Kidney (tissue), 14 donors: ENCODE data around the gene C1QTNF1. TPM values are rescaled to one million over a fixed set of nuclear protein-coding genes. Genes with fewer than 3 reads are reported as not detected.
A peak's percentile ranks its signal among the peaks of the same experiment; 100 is the strongest.

Source experiments
- DNase-seq, 5 donors: peaks; one replicate each; pipeline ENCODE4 v3.0.0-alpha.2; 2013 to 2020
- FAIRE-seq: peaks from 2 replicates; lab custom pipeline; 2012; peaks lifted over from hg19 to GRCh38; lab: Jason Lieb, UNC
- H3K27ac ChIP-seq, 2 donors: one replicate each; pipeline ENCODE4 v1.7.0; 2013; ENCODE audit warnings: low read depth in 2 of 2, low read length in 2 of 2, inconsistent platforms in 1 of 2
- H3K27me3 ChIP-seq: one replicate; pipeline ENCODE4 v1.7.1; 2013; ENCODE audit warnings: low read length, inconsistent platforms; ENCODE audit not compliant: control insufficient read depth, insufficient read depth
- H3K36me3 ChIP-seq, 3 donors: one replicate each; pipeline versions ENCODE4 v1.7.0 to v1.7.1; 2013; ENCODE audit warnings: low read length in 3 of 3, control low read depth in 1 of 3, inconsistent platforms in 1 of 3; ENCODE audit not compliant: insufficient read depth in 3 of 3, control insufficient read depth in 2 of 3
- H3K4me1 ChIP-seq, 3 donors: one replicate each; pipeline versions ENCODE4 v1.7.0 to v1.7.1; 2013; ENCODE audit warnings: low read length in 3 of 3, inconsistent platforms in 1 of 3, low read depth in 1 of 3; ENCODE audit not compliant: control insufficient read depth in 2 of 3, insufficient read depth in 2 of 3
- H3K4me3 ChIP-seq, 3 donors: one replicate each; pipeline versions ENCODE4 v1.7.0 to v1.8.1; 2013; ENCODE audit warnings: low read length in 3 of 3, control low read depth in 1 of 3, inconsistent platforms in 1 of 3
- H3K9ac ChIP-seq, 3 donors: one replicate each; pipeline versions ENCODE4 v1.7.0 to v1.7.1; 2013; ENCODE audit warnings: low read length in 3 of 3, control low read depth in 1 of 3, inconsistent platforms in 1 of 3
- H3K9me3 ChIP-seq, 3 donors: one replicate each; pipeline versions ENCODE4 v1.7.0 to v1.7.1; 2013; ENCODE audit warnings: low read length in 3 of 3, control low read depth in 1 of 3, inconsistent platforms in 1 of 3; ENCODE audit not compliant: control insufficient read depth in 2 of 3, insufficient read depth in 1 of 3
- CTCF ChIP-seq: IDR thresholded peaks from 3 replicates; pipeline ENCODE4 v1.5.1; 2012; ENCODE audit warnings: mild to moderate bottlenecking, moderate library complexity, borderline replicate concordance; ENCODE audit not compliant: insufficient read depth; ENCODE audit errors: extremely low read depth
- intact Hi-C: fragments of 100-400 bp; cut with DNase I; formaldehyde crosslinking; loops from one replicate; pipeline ENCODE4 v1.11.1; 2022
- polyA plus RNA-seq: library from polyadenylated mRNA; stranded (reverse); fragments of 350-450 nt; fragmentation: Illumina TruSeq; extraction: RNeasy Lipid Tissue Mini Kit (QIAGEN cat#74804); gene quantifications from one replicate; pipeline ENCODE4 v1.2.3, GENCODE V29; 2014; ENCODE audit warnings: low read depth, low replicate concordance; ENCODE audit not compliant: insufficient read depth
- total RNA-seq: library from RNA; stranded (reverse); fragmentation: NEBNext Ultra II Directional; extraction: Animal tissue kit (Norgen Biotek cat#: 25700); gene quantifications from one replicate; pipeline ENCODE4 v1.2.1, GENCODE V29; 2021
- donor health status: control.
- donor health status: control.
- donor health status: control.
- donor health status: control.
- donor health status: control.
- donor health status: DM: yes; HTN: yes; CAD: no.
- donor health status: Normal renal cell carcinoma (clear cell type).

C1QTNF1 gene
- total and polyA plus RNA-seq, 2 donors from 2014 or later: 18.0 to 65.2 TPM

DNA sequence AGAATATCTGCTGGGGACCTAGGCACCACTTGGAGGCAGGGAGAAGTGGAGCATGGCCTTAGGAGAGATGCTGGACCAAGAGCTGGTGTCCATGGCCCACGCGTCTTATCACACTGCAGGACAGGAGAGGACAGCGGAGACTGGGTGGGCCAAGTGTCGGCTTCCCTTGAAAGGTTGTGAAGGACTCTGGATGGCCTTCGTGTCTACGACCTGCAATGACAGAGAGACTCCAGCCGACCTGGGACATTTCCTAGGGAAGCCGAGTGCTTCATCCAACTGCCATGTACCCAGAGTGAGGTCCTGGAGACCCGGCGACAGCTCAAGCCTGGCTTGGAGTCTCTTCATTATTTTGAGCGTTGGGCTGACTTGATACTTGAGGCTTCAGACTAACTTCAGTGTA is 20.5 kb downstream of the C1QTNF1 start:
- peaks cover 0 to 5% (median 0%) of the 10 kb centered on the region in 3 donors for H3K4me1 ChIP-seq
- H3K27ac ChIP-seq: no peak overlapping the region
- intact Hi-C loops: no loop called here
- no peaks in the 10 kb centered on the region for H3K36me3 ChIP-seq
- H3K9me3 ChIP-seq: no peaks in the 10 kb centered on the region
- H3K27me3 ChIP-seq: no peaks in the 10 kb centered on the region
- no peak for TF ChIP-seq CTCF
- DNase-seq: no peak
- no peak overlapping the region for H3K9ac ChIP-seq
- no peak overlapping the region for H3K4me3 ChIP-seq
- FAIRE-seq: no peak

DNA sequence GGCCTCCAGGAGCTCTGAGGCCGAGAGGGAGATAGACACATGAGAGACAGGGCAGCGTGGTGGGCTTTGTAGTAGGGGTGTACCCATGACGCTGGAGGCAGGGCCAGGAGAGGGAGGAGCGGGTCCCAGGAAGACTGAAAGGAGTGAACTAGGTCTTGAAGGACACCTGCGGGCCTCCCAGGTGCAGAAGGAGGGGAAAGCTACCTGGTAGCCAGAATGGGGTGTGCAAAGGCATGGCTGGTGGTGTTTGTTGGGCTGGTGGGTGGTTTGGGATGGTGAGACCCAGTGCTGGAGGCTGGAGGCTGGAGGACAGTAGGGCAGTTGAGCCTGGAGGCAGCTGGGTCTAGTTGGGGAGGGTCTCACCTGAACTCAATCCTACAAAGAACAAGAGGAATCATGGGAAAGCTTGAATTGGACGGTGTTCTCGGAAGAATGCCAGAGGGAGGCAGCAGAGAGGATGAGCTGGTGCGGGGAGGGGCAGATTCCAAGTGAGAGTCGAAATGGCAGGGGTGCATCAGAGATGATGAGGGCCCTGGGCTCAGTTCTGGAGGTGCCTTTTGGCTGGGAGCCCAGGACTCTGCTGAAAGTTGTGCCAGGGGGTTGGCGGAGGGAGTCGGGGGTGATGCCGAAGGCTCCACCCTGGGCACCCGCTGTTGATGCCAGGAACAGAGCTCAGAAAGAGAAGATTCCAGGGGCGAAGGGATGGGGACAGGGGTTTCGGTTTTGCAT is 21.2 kb downstream of the C1QTNF1 start:
- FAIRE-seq (no peak), DNase-seq (no peak)
- intact Hi-C loops: loop anchor here (5.0 kb wide), 1 partner anchor 37 kb away; no protein-coding TSS in a partner anchor
- peaks cover 0 to 5% (median 0%) of the 10 kb centered on the region in 3 donors for H3K4me1 ChIP-seq
- H3K27ac ChIP-seq: no peak overlapping the region
- H3K9me3 ChIP-seq: no peaks in the 10 kb centered on the region
- no peaks in the 10 kb centered on the region for H3K27me3 ChIP-seq
- H3K9ac ChIP-seq: no peak overlapping the region
- TF ChIP-seq CTCF: no peak
- H3K36me3 ChIP-seq: no peaks in the 10 kb centered on the region
- H3K4me3 ChIP-seq: no peak overlapping the region

- no peak overlapping the region for H3K27ac ChIP-seq
- peak; percentile 89 for TF ChIP-seq CTCF
Measured at GRCh38 chr17:79045842-79046196, 21.9 kb downstream of the C1QTNF1 start.

More at GRCh38 chr17:79045842-79046196, 21.9 kb downstream of the C1QTNF1 start:
- Histone ChIP-seq H3K9ac (no peak overlapping the region), H3K4me1 (peaks cover 0 to 5% (median 0%) of the 10 kb centered on the region in 3 donors), H3K27me3 (no peaks in the 10 kb centered on the region), H3K36me3 (no peaks in the 10 kb centered on the region), H3K4me3 (no peak overlapping the region), H3K9me3 (no peaks in the 10 kb centered on the region)
- intact Hi-C loops: loop anchor here (5.0 kb wide), 1 partner anchor 36 kb away; no protein-coding TSS in a partner anchor
- peak; percentile 77 to 86 (median 83) for DNase-seq
- FAIRE-seq: no peak
